H1 (cell line): ENCODE data around the gene CETN2. TPM values are rescaled to one million over a fixed set of nuclear protein-coding genes. Genes with fewer than 3 reads are reported as not detected.
A peak's percentile ranks its signal among the peaks of the same experiment; 100 is the strongest.

ENCODE experiments used
- CTCF ChIA-PET: fragments of 300-600 bp; sonication (Branson Sonifier 250); formaldehyde crosslinking; loops from one replicate; lab custom pipeline; 2021; ENCODE audit not compliant: partially characterized antibody; lab: Charles Lee
- POLR2A ChIA-PET: fragments of 300-600 bp; sonication (Branson Sonifier 250); formaldehyde crosslinking; loops from one replicate; lab custom pipeline; 2021; ENCODE audit warnings: inconsistent platforms; ENCODE audit not compliant: partially characterized antibody; lab: Charles Lee
- DNase-seq, 2 experiments: peaks; one replicate each; pipeline versions ENCODE4 v3.0.0 to v3.0.0-alpha.2; 2010 to 2022; ENCODE audit warnings: low spot score in 2 of 2, low read depth in 1 of 2, mixed read lengths in 1 of 2
- FAIRE-seq: peaks from 2 replicates; lab custom pipeline; 2011; peaks lifted over from hg19 to GRCh38; lab: Jason Lieb, UNC
- H2AFZ ChIP-seq: 2 replicates; pipeline ENCODE4 v1.8.1; 2012; ENCODE audit warnings: low read length, inconsistent platforms
- H2AK5ac ChIP-seq: 2 replicates; pipeline ENCODE4 v1.6.1; 2013; ENCODE audit warnings: low read depth, low read length
- H2BK120ac ChIP-seq: replicated peaks from 2 replicates; pipeline ENCODE3; 2013; ENCODE audit warnings: low read depth, low read length, inconsistent platforms
- H2BK12ac ChIP-seq: 2 replicates; pipeline ENCODE4 v1.6.1; 2013; ENCODE audit warnings: low read depth, low read length
- H2BK15ac ChIP-seq: 2 replicates; pipeline ENCODE4 v1.6.1; 2013; ENCODE audit warnings: low read length
- H2BK20ac ChIP-seq: 2 replicates; pipeline ENCODE4 v1.6.1; 2013; ENCODE audit warnings: low read length
- H2BK5ac ChIP-seq: 2 replicates; pipeline ENCODE4 v1.6.1; 2013; ENCODE audit warnings: low read depth, low read length
- H3K14ac ChIP-seq: 2 replicates; pipeline ENCODE4 v1.6.1; 2013; ENCODE audit warnings: inconsistent platforms; ENCODE audit not compliant: insufficient read length
- H3K18ac ChIP-seq: 2 replicates; pipeline ENCODE4 v1.6.1; 2013; ENCODE audit warnings: low read length; ENCODE audit errors: extremely low read depth
- H3K23ac ChIP-seq: 2 replicates; pipeline ENCODE4 v1.6.1; 2013; ENCODE audit warnings: inconsistent platforms; ENCODE audit not compliant: insufficient read length
- H3K23me2 ChIP-seq: 2 replicates; pipeline ENCODE4 v1.6.1; 2013; ENCODE audit warnings: low read depth, low read length
- H3K27ac ChIP-seq: 2 replicates; pipeline ENCODE4 v1.6.1; 2011; ENCODE audit warnings: low read depth, low read length, inconsistent platforms
- H3K27me3 ChIP-seq, 4 experiments: replicated peaks in 1 of 4; 1 replicate in 1 of 4; 2 replicates in 3 of 4; pipeline versions ENCODE4 v1.6.1 to v1.8.1; 2011 to 2013; ENCODE audit warnings: low read length in 3 of 4, mild to moderate bottlenecking in 3 of 4, inconsistent platforms in 2 of 4, mixed read lengths in 2 of 4, moderate library complexity in 1 of 4; ENCODE audit not compliant: control insufficient read depth in 3 of 4, insufficient read depth in 3 of 4; ENCODE audit errors: extremely low read depth in 1 of 4
- H3K36me3 ChIP-seq, 4 experiments: 2 replicates each; pipeline versions ENCODE4 v1.6.1 to v1.8.1; 2011 to 2013; ENCODE audit warnings: mild to moderate bottlenecking in 4 of 4, low read length in 3 of 4, moderate library complexity in 2 of 4, control low read depth in 1 of 4, inconsistent platforms in 1 of 4; ENCODE audit not compliant: insufficient read depth in 4 of 4, control insufficient read depth in 2 of 4
- H3K4ac ChIP-seq: replicated peaks from 2 replicates; pipeline ENCODE3; 2013; ENCODE audit warnings: low read length, low read depth, mixed read lengths, inconsistent platforms; ENCODE audit not compliant: insufficient read length
- H3K4me1 ChIP-seq, 4 experiments: replicated peaks in 1 of 4; 1 replicate in 1 of 4; 2 replicates in 3 of 4; pipeline versions ENCODE4 v1.6.1 to v1.8.1; 2011 to 2013; ENCODE audit warnings: low read length in 3 of 4, inconsistent platforms in 2 of 4, mixed read lengths in 1 of 4; ENCODE audit not compliant: insufficient read depth in 4 of 4, control insufficient read depth in 3 of 4
- H3K4me2 ChIP-seq, 2 experiments: 2 replicates each; pipeline versions ENCODE4 v1.6.1 to v1.8.1; 2011 to 2013; ENCODE audit warnings: low read depth in 2 of 2, low read length in 2 of 2, control low read depth in 1 of 2, inconsistent platforms in 1 of 2, mild to moderate bottlenecking in 1 of 2; ENCODE audit not compliant: insufficient read depth in 1 of 2
- H3K4me3 ChIP-seq, 4 experiments: fragments of 200-600, 300-600 bp in 1 of 4; sonication (generic), shearing (Covaris generic), sonication (Bioruptor Twin) in 1 of 4; 2 replicates each; pipeline versions ENCODE4 v1.5.1 to v1.8.1; 2011 to 2016; ENCODE audit warnings: low read length in 4 of 4, low read depth in 3 of 4, control low read depth in 2 of 4, inconsistent platforms in 2 of 4, mild to moderate bottlenecking in 2 of 4, mixed read lengths in 1 of 4, moderate library complexity in 1 of 4; ENCODE audit not compliant: insufficient read depth in 2 of 4; ENCODE audit errors: extremely low read depth in 1 of 4
- H3K56ac ChIP-seq: replicated peaks from 2 replicates; pipeline ENCODE3; 2013; ENCODE audit warnings: low read depth, mild to moderate bottlenecking, mixed read lengths, low read length, inconsistent platforms; ENCODE audit not compliant: insufficient read length
- H3K79me1 ChIP-seq: 2 replicates; pipeline ENCODE4 v1.6.1; 2013; ENCODE audit warnings: low read depth, low read length, control low read depth
- H3K79me2 ChIP-seq, 2 experiments: 2 replicates each; pipeline versions ENCODE4 v1.6.1 to v1.8.1; 2012 to 2013; ENCODE audit warnings: low read length in 2 of 2, mild to moderate bottlenecking in 2 of 2, inconsistent platforms in 1 of 2; ENCODE audit not compliant: insufficient read depth in 2 of 2, control insufficient read depth in 1 of 2
- H3K9ac ChIP-seq, 4 experiments: replicated peaks in 1 of 4; 1 replicate in 1 of 4; 2 replicates in 3 of 4; pipeline versions ENCODE4 v1.6.1 to v1.8.1; 2011 to 2013; ENCODE audit warnings: low read depth in 3 of 4, low read length in 3 of 4, control low read depth in 2 of 4, mild to moderate bottlenecking in 2 of 4, moderate library complexity in 2 of 4, inconsistent platforms in 1 of 4; ENCODE audit errors: extremely low read depth in 1 of 4
- H3K9me3 ChIP-seq, 2 experiments: 2 replicates each; pipeline versions ENCODE4 v1.6.1 to v1.8.1; 2012 to 2013; ENCODE audit warnings: mild to moderate bottlenecking in 2 of 2, moderate library complexity in 2 of 2, control low read depth in 1 of 2, inconsistent platforms in 1 of 2, low read depth in 1 of 2, low read length in 1 of 2, mixed read lengths in 1 of 2; ENCODE audit not compliant: insufficient read depth in 2 of 2
- H4K20me1 ChIP-seq, 2 experiments: replicated peaks in 1 of 2; 2 replicates each; pipeline versions ENCODE3 to v1.8.1; 2011 to 2013; ENCODE audit warnings: inconsistent platforms in 2 of 2, low read length in 2 of 2, mild to moderate bottlenecking in 1 of 2; ENCODE audit not compliant: insufficient read depth in 2 of 2, control insufficient read depth in 1 of 2
- H4K5ac ChIP-seq: 2 replicates; pipeline ENCODE4 v1.6.1; 2013; ENCODE audit warnings: low read length, low read depth, mixed read lengths, inconsistent platforms; ENCODE audit not compliant: insufficient read length
- H4K8ac ChIP-seq: 2 replicates; pipeline ENCODE4 v1.8.0; 2013; ENCODE audit warnings: mild to moderate bottlenecking, moderate library complexity, low read length, inconsistent platforms; ENCODE audit not compliant: insufficient read depth; ENCODE audit errors: extremely low read depth
- H4K91ac ChIP-seq: replicated peaks from 2 replicates; pipeline ENCODE3; 2013; ENCODE audit warnings: low read length, mixed read lengths, inconsistent platforms; ENCODE audit not compliant: insufficient read length
- CHD2 ChIP-seq: IDR thresholded peaks from 2 replicates; pipeline ENCODE4 v1.6.1; 2012; ENCODE audit warnings: low read length, improper control_type of control experiment
- CTBP2 ChIP-seq: IDR thresholded peaks from 2 replicates; pipeline ENCODE4 v1.7.0; 2011; ENCODE audit warnings: borderline replicate concordance, mild to moderate bottlenecking, moderate library complexity, mixed read lengths, low read length; ENCODE audit not compliant: insufficient read depth, insufficient read length
- JUN ChIP-seq: IDR thresholded peaks from 2 replicates; pipeline ENCODE4 v1.6.1; 2011; ENCODE audit warnings: low read depth, mild to moderate bottlenecking, improper control_type of control experiment, low read length
- POU5F1 ChIP-seq: IDR thresholded peaks from 2 replicates; pipeline ENCODE4 v1.6.1; 2011; ENCODE audit warnings: low read depth, mild to moderate bottlenecking, low read length, moderate library complexity
- RXRA ChIP-seq: IDR thresholded peaks from 2 replicates; pipeline ENCODE4 v1.6.1; 2011; ENCODE audit warnings: low read depth, mild to moderate bottlenecking, low read length, moderate library complexity; ENCODE audit not compliant: insufficient read depth
- SP4 ChIP-seq: IDR thresholded peaks from 2 replicates; pipeline ENCODE4 v1.6.1; 2012; ENCODE audit warnings: low read length, inconsistent platforms
- WGBS, 2 experiments: shearing (Covaris generic) in 1 of 2; methylation state at CpG; one replicate each; pipeline versions ENCODE4 v1.1.6 to v1.1.7; 2013 to 2015; ENCODE audit warnings: low lambda C conversion rate in 2 of 2, mixed read lengths in 2 of 2, inconsistent platforms in 1 of 2, low coverage in 1 of 2, missing lambda C conversion rate in 1 of 2; ENCODE audit not compliant: insufficient replicate concordance in 2 of 2, insufficient coverage in 1 of 2, insufficient read length in 1 of 2; ENCODE audit errors: extremely low coverage in 1 of 2, missing lambda C conversion rate in 1 of 2; 5-methylcytosine and 5-hydroxymethylcytosine counted together
- polyA plus RNA-seq, 7 experiments: library from polyadenylated mRNA; depleted of rRNA in 3 of 7; stranded (reverse) in 5 of 7; unstranded in 2 of 7; fragments of >200 nt in 5 of 7; fragments of 200-250 nt in 2 of 7; gene quantifications; 1 replicate in 5 of 7; 2 replicates in 1 of 7; 4 replicates in 1 of 7; pipeline versions ENCODE4 v1.2.1 to v1.2.3, GENCODE V29; 2011 to 2013; ENCODE audit warnings: missing spikeins in 2 of 7, mixed read lengths in 2 of 7
- total RNA-seq: library from RNA; stranded (reverse); fragmentation: NEBNext Ultra II Directional; extraction: Animal tissue kit (Norgen Biotek cat#: 25700); gene quantifications from 2 replicates; pipeline ENCODE4 v1.2.1, GENCODE V29; 2021

Gene CETN2
- total and polyA plus RNA-seq, 2 of the 8 experiments (the other 6 are each of a cell fraction or from before 2014, with no cell fraction given), result 13.1 to 24.3 TPM

DNA sequence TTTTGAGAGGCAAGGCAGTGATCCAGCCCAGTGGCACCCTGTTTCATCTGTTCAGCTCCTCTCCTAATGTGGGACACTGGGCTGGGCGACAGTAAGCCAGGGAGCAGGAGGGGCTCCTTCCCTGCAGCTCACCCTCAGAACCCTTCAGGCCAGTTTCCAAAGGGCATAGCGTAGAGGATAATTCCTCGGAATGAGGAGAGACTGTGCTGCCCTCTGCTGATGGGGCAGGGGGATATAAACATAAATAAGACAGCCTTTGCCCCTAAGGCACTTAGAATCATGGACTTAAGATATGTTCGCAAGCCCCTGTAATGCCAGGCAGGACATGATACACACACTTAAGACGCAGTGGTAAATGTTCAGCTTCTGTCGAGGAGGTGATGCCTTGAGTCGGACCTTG, 39.4 kb upstream of the CETN2 start:
- no peak overlapping the region for H3K4ac ChIP-seq
- no peaks in the 10 kb centered on the region for H3K4me1 ChIP-seq
- CTCF ChIA-PET, result interaction anchor here (0.8 to 2.2 kb wide), 12 partner anchors 9 to 47 kb away, joined by 3 to 12 read pairs (median 4); no protein-coding TSS in a partner anchor
- H3K56ac ChIP-seq, result no peak overlapping the region
- no peak overlapping the region for H2AFZ ChIP-seq
- no peak overlapping the region for H3K4me3 ChIP-seq
- H4K91ac ChIP-seq, result no peak overlapping the region
- H3K23me2 ChIP-seq, result peaks cover 3% of the 10 kb centered on the region; the same call in 1 of the 2 replicates
- H3K9ac ChIP-seq, result no peak overlapping the region
- no peak overlapping the region for H3K23ac ChIP-seq
- no peak overlapping the region for H2BK15ac ChIP-seq
- no peak overlapping the region for H2BK12ac ChIP-seq
- no peaks in the 10 kb centered on the region for H3K9me3 ChIP-seq
- peaks cover 0 to 4% of the 10 kb centered on the region in 2 experiments for H4K20me1 ChIP-seq
- H2BK20ac ChIP-seq, result no peak overlapping the region
- WGBS, 2 experiments, result 87% methylated on average over 7 of the region's 7 CpGs; no CpG with 5 or more reads in 1 of the 2 experiments
- no peaks in the 10 kb centered on the region for H3K79me2 ChIP-seq
- H3K79me1 ChIP-seq, result no peaks in the 10 kb centered on the region
- no peak overlapping the region for H2BK5ac ChIP-seq
- H3K36me3 ChIP-seq, result peaks cover 0 to 34% (median 9%) of the 10 kb centered on the region in 4 experiments; a peak in 5 of 8 replicates
- H3K27ac ChIP-seq, result no peak overlapping the region
- peak; percentile 81 for FAIRE-seq
- no peak for DNase-seq
- no peak overlapping the region for H2AK5ac ChIP-seq
- no peaks in the 10 kb centered on the region for H3K27me3 ChIP-seq
- no peak overlapping the region for H4K5ac ChIP-seq
- H4K8ac ChIP-seq, result no peak overlapping the region
- no peak overlapping the region for H3K14ac ChIP-seq
- no peak overlapping the region for H3K4me2 ChIP-seq
- H3K18ac ChIP-seq, result no peak overlapping the region
- H2BK120ac ChIP-seq, result no peak overlapping the region
- POLR2A ChIA-PET, result no interaction called here
- no peak for TF ChIP-seq CTBP2
- no peak for TF ChIP-seq JUN
- no peak for TF ChIP-seq RXRA
- no peak for TF ChIP-seq CHD2
- no peak for TF ChIP-seq POU5F1
- TF ChIP-seq SP4, result no peak
